GM23248 (cell line): ENCODE data around the gene TPK1.

Experiments
- EZH2 ChIP-seq: fragments of 200-600 bp; sonication (generic); IDR thresholded peaks from 2 replicates; pipeline ENCODE4 v1.6.1; 2018; ENCODE audit warnings: antibody characterized with exemption, mild to moderate bottlenecking; ENCODE audit not compliant: insufficient read depth, poor library complexity, severe bottlenecking
- EZH2phosphoT487 ChIP-seq: fragments of 200-600 bp; sonication (generic); IDR thresholded peaks from 2 replicates; pipeline ENCODE4 v1.6.1; 2018; ENCODE audit warnings: antibody characterized with exemption, moderate library complexity, mild to moderate bottlenecking, low read depth; ENCODE audit not compliant: insufficient read depth

- TF ChIP-seq EZH2, result no peak
- no peak for TF ChIP-seq EZH2phosphoT487
These were observed 176.6 kb downstream of the TPK1 start for GRCh38 chr7:144659211-144659610.
